A673 (cell line): Measurements from ENCODE around the gene STOX2.
"Not testable (repeated sequence)": the region's sequence is repeated elsewhere in the genome, so short reads cannot be mapped to it uniquely, and the experiment has no call there.

Experiments used
- CTCF ChIP-seq: fragments of 300-800, 200-600 bp; sonication (generic); conservative IDR thresholded peaks from 2 replicates; pipeline ENCODE4 v1.5.1; 2017; ENCODE audit warnings: low read depth, mild to moderate bottlenecking, antibody characterized with exemption, low read length, moderate library complexity, mixed read lengths
- EZH2 ChIP-seq: fragments of 200-600 bp; sonication (generic); IDR thresholded peaks from 2 replicates; pipeline ENCODE4 v1.6.1; 2017; ENCODE audit warnings: borderline replicate concordance, low read depth, mild to moderate bottlenecking, mixed read lengths, antibody characterized with exemption, low read length; ENCODE audit not compliant: poor library complexity, severe bottlenecking

GRCh38 chr4:184051262-184051661 lies 146.2 kb downstream of the STOX2 start:
- not testable (repeated sequence) for TF ChIP-seq CTCF, EZH2
